GM18861 (cell line): Measurements from ENCODE around the gene GPI.
A peak's percentile ranks its signal among the peaks of the same experiment; 100 is the strongest.
"Not testable (repeated sequence)": the region's sequence is repeated elsewhere in the genome, so short reads cannot be mapped to it uniquely, and the experiment has no call there.

ENCODE experiments used
- ATAC-seq: cut with Tn5 transposase; IDR thresholded peaks from one replicate; pipeline ENCODE4 v1.9.1; 2021; ENCODE audit not compliant: unreplicated experiment

Gene GPI

GRCh38 chr19:34364830-34365462, at the start of gene GPI:
Gene GPI, plus strand, starts transcription at chr19:34365196. Its CDS starts 71 bp downstream, at chr19:34365267.
- peak; percentile 57 for ATAC-seq

- no peak for ATAC-seq
Observed at GRCh38 chr19:34316247-34316646, 48.7 kb upstream of the GPI start.

- ATAC-seq, result no peak
Observed at GRCh38 chr19:34316741-34317301, 48.2 kb upstream of the GPI start.

- no peak for ATAC-seq
Observed at GRCh38 chr19:34317311-34317927, 47.6 kb upstream of the GPI start.

GRCh38 chr19:34319230-34319585, 45.8 kb upstream of the GPI start:
- ATAC-seq, result no peak

GRCh38 chr19:34319785-34320184, 45.2 kb upstream of the GPI start:
- no peak for ATAC-seq

GRCh38 chr19:34320277-34320676, 44.7 kb upstream of the GPI start:
- no peak for ATAC-seq

- no peak for ATAC-seq
Observed at GRCh38 chr19:34321735-34322134, 43.3 kb upstream of the GPI start.

- ATAC-seq, result no peak
Observed at GRCh38 chr19:34323433-34324204, 41.4 kb upstream of the GPI start.

- ATAC-seq, result no peak
Observed at GRCh38 chr19:34324320-34324719, 40.7 kb upstream of the GPI start.

GRCh38 chr19:34325181-34325580, 39.8 kb upstream of the GPI start:
- ATAC-seq, result no peak

GRCh38 chr19:34325981-34326787, 38.8 kb upstream of the GPI start:
- no peak for ATAC-seq

GRCh38 chr19:34327851-34328250, 37.1 kb upstream of the GPI start:
- no peak for ATAC-seq

GRCh38 chr19:34328982-34329381, 36.0 kb upstream of the GPI start:
- no peak for ATAC-seq

- ATAC-seq, result no peak
Observed at GRCh38 chr19:34330116-34330515, 34.9 kb upstream of the GPI start.

- not testable (repeated sequence) for ATAC-seq
Observed at GRCh38 chr19:34330596-34330995, 34.4 kb upstream of the GPI start.

- ATAC-seq, result not testable (repeated sequence)
Observed at GRCh38 chr19:34331596-34331995, 33.4 kb upstream of the GPI start.

- no peak for ATAC-seq
Observed at GRCh38 chr19:34332027-34332760, 32.8 kb upstream of the GPI start.

GRCh38 chr19:34335914-34336313, 29.1 kb upstream of the GPI start:
- ATAC-seq, result no peak

GRCh38 chr19:34336781-34337271, 28.2 kb upstream of the GPI start:
- no peak for ATAC-seq
